Right lung (tissue), 10 donors: ENCODE results near the gene GYS1. TPM values are rescaled to one million over a fixed set of nuclear protein-coding genes. Genes with fewer than 3 reads are reported as not detected.
"Not testable (repeated sequence)": the region's sequence is repeated elsewhere in the genome, so short reads cannot be mapped to it uniquely, and the experiment has no call there.

ENCODE experiments used
- DNase-seq, 2 donors: peaks; one replicate each; pipeline ENCODE4 v3.0.0-alpha.2; 2013
- long read RNA-seq, 8 donors: transcript quantifications; one replicate each; lab custom pipeline, GENCODE V29; 2026
- polyA plus RNA-seq, 5 donors: library from polyadenylated mRNA; unstranded; fragments of 120-200 nt; gene quantifications; one replicate each; pipeline versions ENCODE4 v1.2.1 to v1.2.3, GENCODE V29; 2013; ENCODE audit warnings: inconsistent platforms in 1 of 5, low replicate concordance in 1 of 5; ENCODE audit not compliant: insufficient read length in 5 of 5, insufficient read depth in 1 of 5

Gene GYS1
- polyA plus RNA-seq = 10 to 100 TPM; 36.9 to 54.5 (median 44.4) TPM
- long read RNA-seq, donor 1, transcript GYS1-202 (16 exons, 3,574 nt) = major isoform, 9 of 10 reads
- long read RNA-seq, donor 1, partial matches to known transcripts = 0 of 10 reads
- long read RNA-seq, donor 1, other reads (novel, unspliced or antisense) = 0 of 10 reads
- long read RNA-seq, donor 2, transcript GYS1-202 (16 exons, 3,574 nt) = major isoform, 5 of 12 reads
- long read RNA-seq, donor 2, partial matches to known transcripts = 7 of 12 reads
- long read RNA-seq, donor 2, other reads (novel, unspliced or antisense) = 0 of 12 reads
- long read RNA-seq, donor 3, transcript GYS1-202 (16 exons, 3,574 nt) = major isoform, 6 of 8 reads
- long read RNA-seq, donor 3, partial matches to known transcripts = 0 of 8 reads
- long read RNA-seq, donor 3, other reads (novel, unspliced or antisense) = 0 of 8 reads
- long read RNA-seq, donor 4, partial matches to known transcripts = 76 of 100 reads
- long read RNA-seq, donor 4, other reads (novel, unspliced or antisense) = 22 of 100 reads
- long read RNA-seq, donor 5, transcript GYS1-202 (16 exons, 3,574 nt) = major isoform, 6 of 24 reads
- long read RNA-seq, donor 5, partial matches to known transcripts = 16 of 24 reads
- long read RNA-seq, donor 5, other reads (novel, unspliced or antisense) = 0 of 24 reads
- long read RNA-seq, donor 6, transcript GYS1-202 (16 exons, 3,574 nt) = major isoform, 8 of 26 reads
- long read RNA-seq, donor 6, partial matches to known transcripts = 17 of 26 reads
- long read RNA-seq, donor 6, other reads (novel, unspliced or antisense) = 0 of 26 reads
- long read RNA-seq, donor 7, partial matches to known transcripts = 132 of 165 reads
- long read RNA-seq, donor 7, other reads (novel, unspliced or antisense) = 30 of 165 reads
- long read RNA-seq, donor 8, partial matches to known transcripts = 5 of 6 reads
- long read RNA-seq, donor 8, other reads (novel, unspliced or antisense) = 0 of 6 reads

- peak; percentile 100 for DNase-seq
Measured at GRCh38 chr19:48993175-48994034, at the start of gene GYS1, which contains the start of gene RUVBL2. TSS of gene GYS1 (minus strand) at chr19:48993309. CDS start at chr19:48993112, 197 bp downstream. TSS of gene RUVBL2 (plus strand) at chr19:48993887. CDS start at chr19:48993912, 25 bp downstream.

- not testable (repeated sequence) for DNase-seq
Measured at GRCh38 chr19:49042666-49043065, 49.6 kb upstream of the GYS1 start.

GRCh38 chr19:49042177-49042576 is 49.1 kb upstream of the GYS1 start:
- DNase-seq = no peak

- DNase-seq = not testable (repeated sequence)
Measured at GRCh38 chr19:49039736-49040135, 46.6 kb upstream of the GYS1 start.

GRCh38 chr19:49038557-49039276 is 45.6 kb upstream of the GYS1 start:
- DNase-seq = not testable (repeated sequence)

GRCh38 chr19:49038111-49038510 is 45.0 kb upstream of the GYS1 start:
- not testable (repeated sequence) for DNase-seq

GRCh38 chr19:49036815-49037214 is 43.7 kb upstream of the GYS1 start, which contains the start of gene CGB1:
TSS of gene CGB1 (minus strand) at chr19:49036895. CDS start at chr19:49036711, 184 bp downstream.
- not testable (repeated sequence) for DNase-seq

- not testable (repeated sequence) for DNase-seq
Measured at GRCh38 chr19:49031642-49032301, 38.7 kb upstream of the GYS1 start, which contains the start of gene CGB2. TSS of gene CGB2 (plus strand) at chr19:49031890. CDS start at chr19:49032096, 206 bp downstream.

- DNase-seq = not testable (repeated sequence)
Measured at GRCh38 chr19:49030323-49030722, 37.2 kb upstream of the GYS1 start.

GRCh38 chr19:49029749-49030148 is 36.6 kb upstream of the GYS1 start:
- DNase-seq = not testable (repeated sequence)

- DNase-seq = not testable (repeated sequence)
Measured at GRCh38 chr19:49028686-49029085, 35.6 kb upstream of the GYS1 start.

GRCh38 chr19:49025599-49025998 is 32.5 kb upstream of the GYS1 start:
- not testable (repeated sequence) for DNase-seq

GRCh38 chr19:49025088-49025487 is 32.0 kb upstream of the GYS1 start:
- not testable (repeated sequence) for DNase-seq

- not testable (repeated sequence) for DNase-seq
Measured at GRCh38 chr19:49024233-49024632, 31.1 kb upstream of the GYS1 start, which contains the start of gene CGB3. TSS of gene CGB3 (minus strand) at chr19:49024333. CDS start at chr19:49023971, 362 bp downstream.

- DNase-seq = no peak
Measured at GRCh38 chr19:49022116-49022515, 29.0 kb upstream of the GYS1 start.

GRCh38 chr19:49020931-49021895 is 28.1 kb upstream of the GYS1 start:
- no peak for DNase-seq

GRCh38 chr19:49020342-49020741 is 27.2 kb upstream of the GYS1 start:
- no peak for DNase-seq
